Loucy (cell line): ENCODE measurements around the gene AHI1.

Experiments used
- H2AFZ ChIP-seq: fragments of 200-600 bp; sonication (generic); 2 replicates; pipeline ENCODE4 v1.6.0; 2016; ENCODE audit warnings: antibody characterized with exemption, mild to moderate bottlenecking, low read length, moderate library complexity
- H3F3A ChIP-seq: fragments of 200-600 bp; 2 replicates; pipeline ENCODE4 v1.6.0; 2016; ENCODE audit warnings: antibody characterized with exemption, low read depth, mild to moderate bottlenecking
- H3K27me3 ChIP-seq: fragments of 200-600 bp; sonication (generic); 2 replicates; pipeline ENCODE4 v1.6.1; 2014; ENCODE audit warnings: low read length, mild to moderate bottlenecking; ENCODE audit not compliant: insufficient read depth, poor library complexity, severe bottlenecking
- H3K36me3 ChIP-seq: fragments of 200-600 bp; sonication (generic); 2 replicates; pipeline ENCODE4 v1.6.1; 2016; ENCODE audit warnings: low read length; ENCODE audit not compliant: insufficient read depth
- H3K4me1 ChIP-seq: fragments of 200-600 bp; sonication (generic); 2 replicates; pipeline ENCODE4 v1.5.1; 2014; ENCODE audit warnings: low read length, mild to moderate bottlenecking; ENCODE audit not compliant: insufficient read depth, poor library complexity, severe bottlenecking
- H3K4me2 ChIP-seq: fragments of 200-600 bp; sonication (generic); 2 replicates; pipeline ENCODE4 v1.6.0; 2014; ENCODE audit warnings: antibody characterized with exemption, low read length, low read depth, mild to moderate bottlenecking; ENCODE audit not compliant: poor library complexity, severe bottlenecking
- H3K4me3 ChIP-seq: fragments of 200-600 bp; sonication (generic); 2 replicates; pipeline ENCODE4 v1.5.1; 2014; ENCODE audit warnings: low read length, mild to moderate bottlenecking, mixed read lengths; ENCODE audit not compliant: poor library complexity, severe bottlenecking
- H3K79me2 ChIP-seq: fragments of 200-600 bp; sonication (generic); 2 replicates; pipeline ENCODE4 v1.6.1; 2014; ENCODE audit warnings: low read length; ENCODE audit not compliant: insufficient read depth
- H3K9ac ChIP-seq: fragments of 200-600 bp; sonication (generic); 2 replicates; pipeline ENCODE4 v1.6.0; 2014; ENCODE audit warnings: mild to moderate bottlenecking, low read depth, low read length, moderate library complexity; ENCODE audit not compliant: poor library complexity, severe bottlenecking
- H3K9me2 ChIP-seq: fragments of 200-600 bp; sonication (generic); replicated peaks from 2 replicates; pipeline ENCODE4 v1.6.1; 2016; ENCODE audit warnings: low read depth, low read length, mixed read lengths
- H3K9me3 ChIP-seq: fragments of 200-600 bp; sonication (generic); 2 replicates; pipeline ENCODE4 v1.6.1; 2014; ENCODE audit warnings: mild to moderate bottlenecking, antibody characterized with exemption, low read length, low read depth; ENCODE audit not compliant: insufficient read depth
- H4K20me1 ChIP-seq: fragments of 200-600 bp; sonication (generic); 2 replicates; pipeline ENCODE4 v1.6.0; 2014; ENCODE audit warnings: antibody characterized with exemption, low read length, mild to moderate bottlenecking; ENCODE audit not compliant: insufficient read depth, poor library complexity, severe bottlenecking
- EZH2phosphoT487 ChIP-seq: fragments of 200-600 bp; IDR thresholded peaks from 2 replicates; pipeline ENCODE4 v1.6.1; 2018; ENCODE audit warnings: antibody characterized with exemption, mild to moderate bottlenecking, moderate library complexity, borderline replicate concordance
- TF ChIP-seq, protein P1 (sequence below): fragments of 200-600 bp; sonication (generic); conservative IDR thresholded peaks from 2 replicates; pipeline ENCODE4 v1.5.1; 2014; ENCODE audit warnings: mild to moderate bottlenecking, antibody characterized with exemption, low read length

Gene AHI1

DNA sequence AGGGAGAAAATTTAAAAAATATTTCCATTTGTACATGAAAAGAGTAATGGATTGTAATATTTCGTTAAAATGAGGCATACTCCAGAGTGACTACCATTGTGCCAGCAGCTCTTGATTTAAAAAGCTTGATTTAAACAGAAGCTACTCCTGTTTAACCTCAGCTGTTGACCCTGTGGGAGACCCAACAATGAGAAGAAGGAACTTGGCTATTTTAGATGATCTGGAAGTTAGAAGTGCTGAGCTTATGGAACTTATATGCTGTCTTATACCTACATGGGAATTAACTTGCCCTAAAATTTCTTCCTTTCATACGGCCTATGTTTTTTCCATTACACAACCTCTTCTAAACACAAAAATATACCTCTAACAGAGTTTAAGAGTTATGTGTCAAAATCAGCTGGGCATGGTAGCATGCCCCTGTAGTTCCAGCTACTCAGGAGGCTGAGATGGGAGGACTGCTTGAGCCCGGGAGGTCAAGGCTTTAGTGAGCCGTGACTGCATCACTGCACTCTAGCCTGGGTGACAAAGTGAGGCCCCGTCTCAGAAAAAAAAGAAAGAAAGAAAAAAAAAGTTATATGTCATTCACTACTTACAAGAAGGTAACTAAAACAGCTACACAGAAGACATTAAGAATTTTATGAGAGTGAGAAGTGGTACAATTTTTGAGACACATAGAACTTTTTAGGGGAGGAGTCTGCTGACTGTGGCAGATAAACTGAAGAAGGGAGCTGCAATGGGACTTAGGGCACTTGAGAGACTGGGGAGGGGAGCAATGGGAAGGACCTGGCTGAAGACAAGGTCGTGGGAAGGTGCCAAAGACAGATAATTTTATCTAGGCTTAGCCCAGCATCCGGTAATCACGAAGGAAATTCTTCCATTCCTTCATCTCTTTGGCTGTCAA, 176.6 kb downstream of the AHI1 start:
- Histone ChIP-seq H2AFZ (no peak overlapping the region), H3K9ac (peak overlapping the region; percentile 76), H3K9me3 (no peaks in the 10 kb centered on the region), H3K4me2 (peak overlapping the region; percentile 64), H3K36me3 (no peaks in the 10 kb centered on the region), H3K4me3 (no peak overlapping the region), H3K79me2 (no peaks in the 10 kb centered on the region), H3K9me2 (no peaks in the 10 kb centered on the region), H3K4me1 (peaks cover 73% of the 10 kb centered on the region), H3F3A (peaks cover 21% of the 10 kb centered on the region), H3K27me3 (no peaks in the 10 kb centered on the region), H4K20me1 (no peaks in the 10 kb centered on the region)
- TF ChIP-seq, protein P1, sequence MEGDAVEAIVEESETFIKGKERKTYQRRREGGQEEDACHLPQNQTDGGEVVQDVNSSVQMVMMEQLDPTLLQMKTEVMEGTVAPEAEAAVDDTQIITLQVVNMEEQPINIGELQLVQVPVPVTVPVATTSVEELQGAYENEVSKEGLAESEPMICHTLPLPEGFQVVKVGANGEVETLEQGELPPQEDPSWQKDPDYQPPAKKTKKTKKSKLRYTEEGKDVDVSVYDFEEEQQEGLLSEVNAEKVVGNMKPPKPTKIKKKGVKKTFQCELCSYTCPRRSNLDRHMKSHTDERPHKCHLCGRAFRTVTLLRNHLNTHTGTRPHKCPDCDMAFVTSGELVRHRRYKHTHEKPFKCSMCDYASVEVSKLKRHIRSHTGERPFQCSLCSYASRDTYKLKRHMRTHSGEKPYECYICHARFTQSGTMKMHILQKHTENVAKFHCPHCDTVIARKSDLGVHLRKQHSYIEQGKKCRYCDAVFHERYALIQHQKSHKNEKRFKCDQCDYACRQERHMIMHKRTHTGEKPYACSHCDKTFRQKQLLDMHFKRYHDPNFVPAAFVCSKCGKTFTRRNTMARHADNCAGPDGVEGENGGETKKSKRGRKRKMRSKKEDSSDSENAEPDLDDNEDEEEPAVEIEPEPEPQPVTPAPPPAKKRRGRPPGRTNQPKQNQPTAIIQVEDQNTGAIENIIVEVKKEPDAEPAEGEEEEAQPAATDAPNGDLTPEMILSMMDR: no peak
- no peak for TF ChIP-seq EZH2phosphoT487

DNA sequence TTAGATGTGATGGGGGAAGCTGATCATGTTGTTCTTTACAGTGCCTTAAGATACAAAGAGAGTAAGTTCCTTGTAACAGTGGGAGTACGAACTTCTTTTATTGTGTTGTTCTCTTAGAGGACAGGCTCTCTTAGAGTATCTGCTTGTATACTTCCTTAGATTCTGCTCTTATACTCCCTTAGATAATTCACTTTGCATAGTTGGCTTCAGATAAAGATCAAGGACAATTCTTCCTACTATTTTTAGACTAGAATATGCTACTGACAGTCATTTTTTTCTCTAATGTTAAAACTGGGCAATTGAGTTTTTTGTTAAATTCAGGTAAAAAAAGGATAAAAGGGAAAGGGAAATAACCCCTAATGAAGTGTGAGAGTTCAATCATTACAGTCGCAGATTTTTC, 177.7 kb downstream of the AHI1 start:
- Histone ChIP-seq H3K79me2 (no peaks in the 10 kb centered on the region), H3K36me3 (no peaks in the 10 kb centered on the region), H4K20me1 (no peaks in the 10 kb centered on the region), H2AFZ (no peak overlapping the region), H3K4me3 (no peak overlapping the region), H3K4me1 (peaks cover 75% of the 10 kb centered on the region), H3K9ac (peak overlapping the region; percentile 76), H3K9me3 (no peaks in the 10 kb centered on the region), H3K4me2 (peak overlapping the region; percentile 16), H3K9me2 (no peaks in the 10 kb centered on the region), H3K27me3 (no peaks in the 10 kb centered on the region), H3F3A (peaks cover 21% of the 10 kb centered on the region)
- TF ChIP-seq, protein P1: no peak
- no peak for TF ChIP-seq EZH2phosphoT487

DNA sequence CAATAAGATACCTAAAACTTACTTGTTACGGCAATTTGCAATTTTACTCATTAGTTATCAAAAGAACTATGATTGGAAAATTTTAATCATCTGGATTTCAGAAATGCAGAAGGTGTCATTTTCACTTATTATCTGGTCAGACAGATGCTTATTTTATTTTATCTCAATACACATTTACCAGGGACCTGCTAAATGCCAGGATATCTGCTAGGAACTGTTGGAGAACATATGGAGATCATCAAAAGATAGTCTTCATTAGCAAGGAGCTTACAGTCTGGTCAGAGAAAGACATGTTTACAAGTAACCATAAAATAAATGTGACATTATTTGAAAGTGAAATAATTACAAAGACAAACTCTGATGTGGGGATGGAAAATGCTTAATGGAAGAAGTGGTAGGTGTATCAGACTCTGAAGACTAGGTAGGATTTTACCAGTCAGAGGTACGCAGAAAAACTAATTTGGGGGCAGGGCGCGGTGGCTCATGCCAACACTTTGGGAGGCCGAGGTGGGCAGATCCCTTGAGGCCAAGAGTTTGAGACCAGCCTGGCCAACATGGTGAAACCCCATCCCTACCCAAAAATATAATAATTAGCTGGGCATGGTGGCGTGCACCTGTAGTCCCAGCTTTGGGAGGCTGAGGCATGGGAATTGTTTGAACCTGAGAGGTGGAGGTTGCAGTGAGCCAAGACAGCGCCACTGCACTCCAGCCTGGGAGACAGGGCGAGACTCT, 178.6 kb downstream of the AHI1 start:
- H2AFZ ChIP-seq: no peak overlapping the region

More for the DNA sequence above, 178.6 kb downstream of the AHI1 start:
- no peaks in the 10 kb centered on the region for H4K20me1 ChIP-seq
- peaks cover 75% of the 10 kb centered on the region for H3K4me1 ChIP-seq
- H3K9me2 ChIP-seq: no peaks in the 10 kb centered on the region
- H3K27me3 ChIP-seq: no peaks in the 10 kb centered on the region
- no peak overlapping the region for H3K4me3 ChIP-seq
- peak overlapping the region; percentile 76 for H3K9ac ChIP-seq
- H3K79me2 ChIP-seq: no peaks in the 10 kb centered on the region
- H3F3A ChIP-seq: peaks cover 15% of the 10 kb centered on the region
- H3K9me3 ChIP-seq: no peaks in the 10 kb centered on the region
- no peak overlapping the region for H3K4me2 ChIP-seq
- TF ChIP-seq, protein P1: no peak
- TF ChIP-seq EZH2phosphoT487: no peak
- H3K36me3 ChIP-seq: no peaks in the 10 kb centered on the region
